DOHH2 (cell line): ENCODE data around the gene TAGLN3.

ENCODE experiments used
- H3F3A ChIP-seq: fragments of 200-600 bp; sonication (generic), shearing (Covaris generic); 2 replicates; pipeline ENCODE4 v1.6.0; 2016; ENCODE audit warnings: antibody characterized with exemption, mild to moderate bottlenecking; ENCODE audit not compliant: control insufficient read depth, insufficient read depth
- H3K27ac ChIP-seq: fragments of 200-600 bp; sonication (generic); 2 replicates; pipeline ENCODE4 v1.5.1; 2014; ENCODE audit warnings: low read depth, mild to moderate bottlenecking, low read length, moderate library complexity
- H3K27me3 ChIP-seq: fragments of 200-600 bp; sonication (generic); 2 replicates; pipeline ENCODE4 v1.6.1; 2014; ENCODE audit warnings: mild to moderate bottlenecking, low read length, mixed read lengths; ENCODE audit not compliant: control insufficient read depth
- H3K36me3 ChIP-seq: fragments of 200-600 bp; sonication (generic); 2 replicates; pipeline ENCODE4 v1.6.1; 2014; ENCODE audit warnings: mild to moderate bottlenecking, low read length, moderate library complexity, mixed read lengths; ENCODE audit not compliant: control insufficient read depth
- H3K4me1 ChIP-seq: fragments of 200-600 bp; sonication (generic); 2 replicates; pipeline ENCODE4 v1.6.1; 2014; ENCODE audit warnings: mild to moderate bottlenecking, low read length, mixed read lengths; ENCODE audit not compliant: control insufficient read depth
- H3K4me2 ChIP-seq: fragments of 200-600 bp; sonication (generic); 2 replicates; pipeline ENCODE4 v1.6.0; 2014; ENCODE audit warnings: mild to moderate bottlenecking, low read length, moderate library complexity
- H3K4me3 ChIP-seq: fragments of 200-600 bp; sonication (generic); 2 replicates; pipeline ENCODE4 v1.5.1; 2014; ENCODE audit warnings: mild to moderate bottlenecking, low read length, mixed read lengths
- H3K79me2 ChIP-seq: fragments of 200-600 bp; sonication (generic); 2 replicates; pipeline ENCODE4 v1.6.1; 2014; ENCODE audit warnings: mild to moderate bottlenecking, low read length, mixed read lengths; ENCODE audit not compliant: control insufficient read depth
- H3K9me2 ChIP-seq: fragments of 200-600 bp; sonication (generic); replicated peaks from 2 replicates; pipeline ENCODE4 v1.6.1; 2014; ENCODE audit warnings: mild to moderate bottlenecking, low read length, mixed read lengths; ENCODE audit not compliant: control insufficient read depth
- H3K9me3 ChIP-seq: fragments of 200-600 bp; sonication (generic); 2 replicates; pipeline ENCODE4 v1.6.1; 2014; ENCODE audit warnings: antibody characterized with exemption, low read length, mixed read lengths; ENCODE audit not compliant: control insufficient read depth, insufficient read depth
- H4K20me1 ChIP-seq: fragments of 200-600 bp; sonication (generic); 2 replicates; pipeline ENCODE4 v1.6.0; 2014; ENCODE audit warnings: low read depth, mild to moderate bottlenecking, antibody characterized with exemption, low read length, moderate library complexity; ENCODE audit not compliant: control insufficient read depth, insufficient read depth
- CTCF ChIP-seq: fragments of 200-600 bp; sonication (generic); IDR thresholded peaks from one replicate; pipeline ENCODE4 v1.5.1; 2014; ENCODE audit warnings: antibody characterized with exemption, mild to moderate bottlenecking, low read depth, low read length; ENCODE audit not compliant: poor library complexity, severe bottlenecking
- EZH2phosphoT487 ChIP-seq: fragments of 200-600 bp; sonication (generic); IDR thresholded peaks from 2 replicates; pipeline ENCODE4 v1.6.1; 2017; ENCODE audit warnings: borderline replicate concordance, mild to moderate bottlenecking, antibody characterized with exemption, low read length, moderate library complexity, mixed read lengths

Gene TAGLN3

GRCh38 chr3:112042842-112043280 lies 44.1 kb downstream of the TAGLN3 start:
- Histone ChIP-seq H3K79me2 (no peaks in the 10 kb centered on the region), H3K9me2 (no peaks in the 10 kb centered on the region), H3K4me1 (peaks cover 28% of the 10 kb centered on the region), H3K27me3 (no peaks in the 10 kb centered on the region), H3K4me3 (no peak overlapping the region), H3F3A (no peaks in the 10 kb centered on the region), H3K27ac (no peak overlapping the region), H4K20me1 (no peaks in the 10 kb centered on the region), H3K9me3 (no peaks in the 10 kb centered on the region), H3K4me2 (no peak overlapping the region), H3K36me3 (no peaks in the 10 kb centered on the region)
- TF ChIP-seq CTCF = no peak
- TF ChIP-seq EZH2phosphoT487 = no peak

GRCh38 chr3:112043621-112044201 lies 45.0 kb downstream of the TAGLN3 start:
- no peaks in the 10 kb centered on the region for H3F3A ChIP-seq
- no peaks in the 10 kb centered on the region for H3K27me3 ChIP-seq
- no peak overlapping the region for H3K27ac ChIP-seq
- no peaks in the 10 kb centered on the region for H3K36me3 ChIP-seq
- H3K4me1 ChIP-seq = peaks cover 22% of the 10 kb centered on the region
- H3K9me3 ChIP-seq = no peaks in the 10 kb centered on the region
- H3K79me2 ChIP-seq = no peaks in the 10 kb centered on the region
- H3K4me3 ChIP-seq = no peak overlapping the region
- peak; percentile 91 for TF ChIP-seq CTCF
- no peak for TF ChIP-seq EZH2phosphoT487
- H3K9me2 ChIP-seq = no peaks in the 10 kb centered on the region
- H4K20me1 ChIP-seq = no peaks in the 10 kb centered on the region
- H3K4me2 ChIP-seq = peak overlapping the region; percentile 30

GRCh38 chr3:112046599-112046998 lies 47.9 kb downstream of the TAGLN3 start:
- TF ChIP-seq EZH2phosphoT487 (no peak), CTCF (no peak)
- Histone ChIP-seq H4K20me1 (no peaks in the 10 kb centered on the region), H3K9me2 (no peaks in the 10 kb centered on the region), H3K27ac (no peak overlapping the region), H3K36me3 (no peaks in the 10 kb centered on the region), H3K4me1 (peaks cover 10% of the 10 kb centered on the region), H3F3A (no peaks in the 10 kb centered on the region), H3K9me3 (no peaks in the 10 kb centered on the region), H3K4me2 (no peak overlapping the region), H3K27me3 (no peaks in the 10 kb centered on the region), H3K4me3 (no peak overlapping the region), H3K79me2 (no peaks in the 10 kb centered on the region)
